HepG2 (cell line): ENCODE data around the gene ABCF1. TPM values are rescaled to one million over a fixed set of nuclear protein-coding genes. Genes with fewer than 3 reads are reported as not detected.
A peak's percentile ranks its signal among the peaks of the same experiment; 100 is the strongest.

Source experiments
- CREM ChIP-seq, 2 experiments: sonication (generic) in 1 of 2; formaldehyde crosslinking in 1 of 2; IDR thresholded peaks; 2 replicates each; pipeline versions ENCODE4 v1.4.0 to v1.6.1; 2016 to 2020; ENCODE audit warnings: antibody characterized with exemption in 1 of 2, mild to moderate bottlenecking in 1 of 2, missing genetic modification reagents in 1 of 2
- GFI1 ChIP-seq: sonication (generic); formaldehyde crosslinking; IDR thresholded peaks from 2 replicates; pipeline ENCODE4 v1.5.0; 2020; ENCODE audit warnings: missing genetic modification reagents, mild to moderate bottlenecking, borderline replicate concordance
- HDAC6 ChIP-seq: fragments of 200-600 bp; sonication (generic); IDR thresholded peaks from 2 replicates; pipeline ENCODE4 v1.7.0; 2017; ENCODE audit warnings: mild to moderate bottlenecking, antibody characterized with exemption, low read length, low read depth
- MXD4 ChIP-seq: IDR thresholded peaks from 2 replicates; pipeline ENCODE4 v1.6.1; 2016; ENCODE audit warnings: mild to moderate bottlenecking, missing biosample characterization, missing genetic modification reagents
- NR2F6 ChIP-seq, 2 experiments: IDR thresholded peaks; 2 replicates each; pipeline ENCODE4 v1.6.1; 2016; ENCODE audit warnings: antibody characterized with exemption in 1 of 2, mild to moderate bottlenecking in 1 of 2
- PHF20 ChIP-seq: sonication (generic); formaldehyde crosslinking; IDR thresholded peaks from 2 replicates; pipeline ENCODE4 v1.5.0; 2020; ENCODE audit warnings: mild to moderate bottlenecking, missing genetic modification reagents
- RFX3 ChIP-seq: IDR thresholded peaks from 2 replicates; pipeline ENCODE4 v1.6.1; 2016; ENCODE audit warnings: missing biosample characterization, missing genetic modification reagents
- SMYD3 ChIP-seq: sonication (generic); formaldehyde crosslinking; IDR thresholded peaks from 2 replicates; pipeline ENCODE4 v1.8.1; 2023; ENCODE audit warnings: mild to moderate bottlenecking, missing genetic modification reagents
- TBL1XR1 ChIP-seq: fragments of 150-350 bp; IDR thresholded peaks from 2 replicates; pipeline ENCODE4 v1.6.1; 2014; ENCODE audit warnings: borderline replicate concordance, low read length; ENCODE audit not compliant: partially characterized antibody
- TBX2 ChIP-seq: sonication (generic); formaldehyde crosslinking; IDR thresholded peaks from 2 replicates; pipeline ENCODE4 v1.5.0; 2020; ENCODE audit warnings: missing genetic modification reagents, mild to moderate bottlenecking, borderline replicate concordance
- ZMAT5 ChIP-seq: sonication (generic); formaldehyde crosslinking; IDR thresholded peaks from 2 replicates; pipeline ENCODE4 v1.5.0; 2020; ENCODE audit warnings: mild to moderate bottlenecking, low read depth, missing genetic modification reagents, borderline replicate concordance
- ZNF350 ChIP-seq: sonication (generic); formaldehyde crosslinking; IDR thresholded peaks from 2 replicates; pipeline ENCODE4 v1.4.0; 2020; ENCODE audit warnings: mild to moderate bottlenecking, low read depth, missing genetic modification reagents, borderline replicate concordance
- ZNF431 ChIP-seq: sonication (generic); formaldehyde crosslinking; IDR thresholded peaks from 2 replicates; pipeline ENCODE4 v1.9.0; 2022; ENCODE audit warnings: missing genetic modification reagents, low read depth, mild to moderate bottlenecking, borderline replicate concordance
- ZNF484 ChIP-seq: sonication (generic); formaldehyde crosslinking; IDR thresholded peaks from 2 replicates; pipeline ENCODE4 v1.5.1; 2020; ENCODE audit warnings: mild to moderate bottlenecking, low read depth, missing genetic modification reagents, borderline replicate concordance
- ZNF557 ChIP-seq: sonication (generic); formaldehyde crosslinking; IDR thresholded peaks from 2 replicates; pipeline ENCODE4 v1.4.0; 2020; ENCODE audit warnings: missing genetic modification reagents
- ZNF775 ChIP-seq: sonication (generic); formaldehyde crosslinking; IDR thresholded peaks from 2 replicates; pipeline ENCODE4 v1.4.0; 2020; ENCODE audit warnings: missing genetic modification reagents, mild to moderate bottlenecking, moderate library complexity, borderline replicate concordance
- polyA plus RNA-seq, 8 experiments: library from polyadenylated mRNA; depleted of rRNA in 3 of 8; stranded (reverse) in 7 of 8; unstranded in 1 of 8; fragments of >200 nt; fragmentation: Illumina TruSeq in 4 of 8; extraction: Trizol in 4 of 8; gene quantifications; 2 replicates each; pipeline versions ENCODE4 v1.2.1 to v1.2.3, GENCODE V29; 2011 to 2016; ENCODE audit warnings: low read depth in 4 of 8, missing spikeins in 1 of 8, mixed read lengths in 1 of 8; ENCODE audit not compliant: insufficient read depth in 1 of 8
- total RNA-seq, 5 experiments: library from RNA; depleted of rRNA; stranded (reverse); fragments of >200 nt; fragmentation: Illumina TruSeq; extraction: Trizol; gene quantifications; 2 replicates each; pipeline ENCODE4 v1.2.3, GENCODE V29; 2016; ENCODE audit warnings: low read depth in 1 of 5
- TF ChIP-seq, protein P1 (sequence below): sonication (generic); formaldehyde crosslinking; IDR thresholded peaks from 2 replicates; pipeline ENCODE4 v1.4.0; 2020; ENCODE audit warnings: missing genetic modification reagents
- TF ChIP-seq, protein P2 (sequence below): IDR thresholded peaks from 2 replicates; pipeline ENCODE4 v1.6.1; 2012; ENCODE audit warnings: low read length, improper control_type of control experiment
- TF ChIP-seq, protein P3 (sequence below): sonication (generic); formaldehyde crosslinking; IDR thresholded peaks from 2 replicates; pipeline ENCODE4 v1.4.0; 2020; ENCODE audit warnings: missing genetic modification reagents, borderline replicate concordance
- TF ChIP-seq, protein P4 (sequence below): sonication (generic); formaldehyde crosslinking; IDR thresholded peaks from 2 replicates; pipeline ENCODE4 v1.8.1; 2023; ENCODE audit warnings: mild to moderate bottlenecking, inconsistent platforms, moderate library complexity, missing genetic modification reagents, borderline replicate concordance

Gene ABCF1
- total and polyA plus RNA-seq, 2 of the 13 experiments (the other 11 are each of a cell fraction or from before 2014, with no cell fraction given), result 25.4 to 98.9 TPM

DNA sequence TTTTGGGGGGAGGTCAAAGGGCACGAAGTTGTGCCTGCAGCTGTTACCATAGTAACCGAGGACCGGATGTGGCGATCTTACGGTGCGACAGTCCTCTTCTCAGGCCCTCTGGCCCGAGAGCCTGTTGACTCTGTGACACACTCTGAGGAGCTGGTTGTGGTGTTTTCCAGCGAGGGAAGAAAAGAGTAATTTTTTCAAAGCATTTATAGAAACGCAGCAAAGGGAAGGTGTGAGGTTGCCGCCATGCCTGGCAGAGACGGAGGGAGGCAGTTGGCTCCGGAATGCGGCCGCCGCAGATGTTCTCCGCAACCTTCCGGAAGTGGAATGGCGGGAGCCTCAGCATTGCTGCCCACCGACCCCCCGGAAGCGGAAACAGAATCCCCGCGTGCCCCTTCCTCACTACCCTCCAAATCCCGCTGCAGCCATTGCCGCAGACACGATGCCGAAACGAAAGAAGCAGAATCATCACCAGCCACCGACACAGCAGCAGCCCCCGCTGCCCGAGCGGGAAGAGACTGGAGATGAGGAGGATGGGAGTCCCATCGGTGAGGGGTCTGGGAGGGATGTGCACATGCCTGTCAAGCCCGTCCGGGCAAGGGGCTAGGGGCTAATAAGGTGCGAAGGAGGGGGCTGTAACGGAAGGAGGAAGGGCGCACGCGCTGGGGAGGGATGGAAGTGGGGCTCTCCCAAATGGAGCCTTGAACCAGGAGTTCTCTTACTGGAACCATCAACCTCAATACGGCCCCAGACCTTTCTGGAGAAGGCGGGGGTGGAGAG lies 14.1 kb upstream of the ABCF1 start, which contains the start of gene PRR3 (continued):
- TF ChIP-seq, protein P1, sequence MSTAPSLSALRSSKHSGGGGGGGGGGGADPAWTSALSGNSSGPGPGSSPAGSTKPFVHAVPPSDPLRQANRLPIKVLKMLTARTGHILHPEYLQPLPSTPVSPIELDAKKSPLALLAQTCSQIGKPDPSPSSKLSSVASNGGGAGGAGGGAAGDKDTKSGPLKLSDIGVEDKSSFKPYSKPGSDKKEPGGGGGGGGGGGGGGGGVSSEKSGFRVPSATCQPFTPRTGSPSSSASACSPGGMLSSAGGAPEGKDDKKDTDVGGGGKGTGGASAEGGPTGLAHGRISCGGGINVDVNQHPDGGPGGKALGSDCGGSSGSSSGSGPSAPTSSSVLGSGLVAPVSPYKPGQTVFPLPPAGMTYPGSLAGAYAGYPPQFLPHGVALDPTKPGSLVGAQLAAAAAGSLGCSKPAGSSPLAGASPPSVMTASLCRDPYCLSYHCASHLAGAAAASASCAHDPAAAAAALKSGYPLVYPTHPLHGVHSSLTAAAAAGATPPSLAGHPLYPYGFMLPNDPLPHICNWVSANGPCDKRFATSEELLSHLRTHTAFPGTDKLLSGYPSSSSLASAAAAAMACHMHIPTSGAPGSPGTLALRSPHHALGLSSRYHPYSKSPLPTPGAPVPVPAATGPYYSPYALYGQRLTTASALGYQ (CRISPR knock-in tag), result no peak
- TF ChIP-seq PHF20 (CRISPR knock-in tag) (peak; percentile 96), ZNF350 (peak; percentile 89; the same call in 1 of the 2 replicates), ZNF557 (CRISPR knock-in tag) (no peak), ZNF484 (CRISPR knock-in tag) (no peak; the same call in 1 of the 2 replicates), ZNF775 (CRISPR knock-in tag) (peak; percentile 96), RFX3 (CRISPR knock-in tag) (peak; percentile 91), MXD4 (CRISPR knock-in tag) (peak; percentile 80; the same call in 1 of the 2 replicates), NR2F6 (IDR thresholded peaks at IDR 0.05) (peak; percentile 14; the same call in 1 of the 2 replicates), NR2F6 (CRISPR knock-in tag; IDR thresholded peaks at IDR 0.05) (peak; percentile 56), SMYD3 (peak; percentile 93), ZNF431 (CRISPR knock-in tag) (peak; percentile 54; the same call in 1 of the 2 replicates), TBL1XR1 (no peak), CREM (IDR thresholded peaks at IDR 0.05) (peak; percentile 98), CREM (CRISPR knock-in tag; IDR thresholded peaks at IDR 0.05) (peak; percentile 78), GFI1 (no peak), TBX2 (CRISPR knock-in tag) (peak; percentile 85), HDAC6 (no peak), ZMAT5 (CRISPR knock-in tag) (no peak)
- TF ChIP-seq, protein P2, sequence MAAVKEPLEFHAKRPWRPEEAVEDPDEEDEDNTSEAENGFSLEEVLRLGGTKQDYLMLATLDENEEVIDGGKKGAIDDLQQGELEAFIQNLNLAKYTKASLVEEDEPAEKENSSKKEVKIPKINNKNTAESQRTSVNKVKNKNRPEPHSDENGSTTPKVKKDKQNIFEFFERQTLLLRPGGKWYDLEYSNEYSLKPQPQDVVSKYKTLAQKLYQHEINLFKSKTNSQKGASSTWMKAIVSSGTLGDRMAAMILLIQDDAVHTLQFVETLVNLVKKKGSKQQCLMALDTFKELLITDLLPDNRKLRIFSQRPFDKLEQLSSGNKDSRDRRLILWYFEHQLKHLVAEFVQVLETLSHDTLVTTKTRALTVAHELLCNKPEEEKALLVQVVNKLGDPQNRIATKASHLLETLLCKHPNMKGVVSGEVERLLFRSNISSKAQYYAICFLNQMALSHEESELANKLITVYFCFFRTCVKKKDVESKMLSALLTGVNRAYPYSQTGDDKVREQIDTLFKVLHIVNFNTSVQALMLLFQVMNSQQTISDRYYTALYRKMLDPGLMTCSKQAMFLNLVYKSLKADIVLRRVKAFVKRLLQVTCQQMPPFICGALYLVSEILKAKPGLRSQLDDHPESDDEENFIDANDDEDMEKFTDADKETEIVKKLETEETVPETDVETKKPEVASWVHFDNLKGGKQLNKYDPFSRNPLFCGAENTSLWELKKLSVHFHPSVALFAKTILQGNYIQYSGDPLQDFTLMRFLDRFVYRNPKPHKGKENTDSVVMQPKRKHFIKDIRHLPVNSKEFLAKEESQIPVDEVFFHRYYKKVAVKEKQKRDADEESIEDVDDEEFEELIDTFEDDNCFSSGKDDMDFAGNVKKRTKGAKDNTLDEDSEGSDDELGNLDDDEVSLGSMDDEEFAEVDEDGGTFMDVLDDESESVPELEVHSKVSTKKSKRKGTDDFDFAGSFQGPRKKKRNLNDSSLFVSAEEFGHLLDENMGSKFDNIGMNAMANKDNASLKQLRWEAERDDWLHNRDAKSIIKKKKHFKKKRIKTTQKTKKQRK, result no peak
- TF ChIP-seq, protein P3, sequence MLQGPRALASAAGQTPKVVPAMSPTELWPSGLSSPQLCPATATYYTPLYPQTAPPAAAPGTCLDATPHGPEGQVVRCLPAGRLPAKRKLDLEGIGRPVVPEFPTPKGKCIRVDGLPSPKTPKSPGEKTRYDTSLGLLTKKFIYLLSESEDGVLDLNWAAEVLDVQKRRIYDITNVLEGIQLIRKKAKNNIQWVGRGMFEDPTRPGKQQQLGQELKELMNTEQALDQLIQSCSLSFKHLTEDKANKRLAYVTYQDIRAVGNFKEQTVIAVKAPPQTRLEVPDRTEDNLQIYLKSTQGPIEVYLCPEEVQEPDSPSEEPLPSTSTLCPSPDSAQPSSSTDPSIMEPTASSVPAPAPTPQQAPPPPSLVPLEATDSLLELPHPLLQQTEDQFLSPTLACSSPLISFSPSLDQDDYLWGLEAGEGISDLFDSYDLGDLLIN (CRISPR knock-in tag), result no peak
- TF ChIP-seq, protein P4, sequence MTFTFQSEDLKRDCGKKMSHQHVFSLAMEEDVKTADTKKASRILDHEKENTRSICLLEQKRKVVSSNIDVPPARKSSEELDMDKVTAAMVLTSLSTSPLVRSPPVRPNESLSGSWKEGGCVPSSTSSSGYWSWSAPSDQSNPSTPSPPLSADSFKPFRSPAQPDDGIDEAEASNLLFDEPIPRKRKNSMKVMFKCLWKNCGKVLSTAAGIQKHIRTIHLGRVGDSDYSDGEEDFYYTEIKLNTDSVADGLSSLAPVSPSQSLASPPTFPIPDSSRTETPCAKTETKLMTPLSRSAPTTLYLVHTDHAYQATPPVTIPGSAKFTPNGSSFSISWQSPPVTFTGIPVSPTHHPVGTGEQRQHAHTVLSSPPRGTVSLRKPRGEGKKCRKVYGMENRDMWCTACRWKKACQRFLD (CRISPR knock-in tag), result peak; percentile 85; the same call in 1 of the 2 replicates
